ENCODE results near the gene LDLRAD4.
"Not testable (repeated sequence)": the region's sequence is repeated elsewhere in the genome, so short reads cannot be mapped to it uniquely, and the experiment has no call there.

Gene LDLRAD4

GRCh38 chr18:13463526-13464210, 245.1 kb downstream of the LDLRAD4 start:
- DNase-seq (ENCODE audit: low spot score in 2 of 2), result no peak
- Mint-ChIP-seq H3K27ac (peak overlapping the region; percentile 98), H3K9me3 (peaks cover 3% of the 10 kb centered on the region), H3K4me3 (no peak overlapping the region), H3K36me3 (no peaks in the 10 kb centered on the region), H3K4me1 (peaks cover 49% of the 10 kb centered on the region)
- ATAC-seq, result peak; percentile 73

- Mint-ChIP-seq H3K9me3 (peaks cover 6% of the 10 kb centered on the region), H3K4me3 (peak overlapping the region; percentile 91), H3K36me3 (no peaks in the 10 kb centered on the region), H3K4me1 (peaks cover 54% of the 10 kb centered on the region), H3K27ac (peak overlapping the region; percentile 98)
- peak; percentile 43 to 79 for DNase-seq (ENCODE audit: low spot score in 2 of 2)
- ATAC-seq, result peak; percentile 95
Measured at GRCh38 chr18:13464432-13465123, 246.0 kb downstream of the LDLRAD4 start.

GRCh38 chr18:13465124-13465446, 246.5 kb downstream of the LDLRAD4 start:
- H3K27ac Mint-ChIP-seq, result peak overlapping the region; percentile 98
- DNase-seq (ENCODE audit: low spot score in 2 of 2) (no peak), ATAC-seq (peak; percentile 40)
- H3K4me3 Mint-ChIP-seq, result peak overlapping the region; percentile 91
- no peaks in the 10 kb centered on the region for H3K36me3 Mint-ChIP-seq
- H3K4me1 Mint-ChIP-seq, result peaks cover 56% of the 10 kb centered on the region
- peaks cover 7% of the 10 kb centered on the region for H3K9me3 Mint-ChIP-seq

GRCh38 chr18:13465476-13465875, 246.9 kb downstream of the LDLRAD4 start:
- peak overlapping the region; percentile 98 for H3K27ac Mint-ChIP-seq
- no peaks in the 10 kb centered on the region for H3K36me3 Mint-ChIP-seq
- H3K4me1 Mint-ChIP-seq, result peaks cover 56% of the 10 kb centered on the region
- peak overlapping the region; percentile 91 for H3K4me3 Mint-ChIP-seq
- H3K9me3 Mint-ChIP-seq, result peaks cover 7% of the 10 kb centered on the region
- no peak for DNase-seq (ENCODE audit: low spot score in 2 of 2)
- ATAC-seq, result no peak

- DNase-seq (ENCODE audit: low spot score in 2 of 2) (no peak), ATAC-seq (no peak)
- peaks cover 7% of the 10 kb centered on the region for H3K9me3 Mint-ChIP-seq
- H3K4me1 Mint-ChIP-seq, result peaks cover 31% of the 10 kb centered on the region
- H3K36me3 Mint-ChIP-seq, result no peaks in the 10 kb centered on the region
- no peak overlapping the region for H3K4me3 Mint-ChIP-seq
- H3K27ac Mint-ChIP-seq, result no peak overlapping the region
Measured at GRCh38 chr18:13470516-13471197, 252.1 kb downstream of the LDLRAD4 start.

- peaks cover 26% of the 10 kb centered on the region for H3K4me1 Mint-ChIP-seq
- H3K36me3 Mint-ChIP-seq, result no peaks in the 10 kb centered on the region
- peaks cover 7% of the 10 kb centered on the region for H3K9me3 Mint-ChIP-seq
- H3K4me3 Mint-ChIP-seq, result no peak overlapping the region
- no peak overlapping the region for H3K27ac Mint-ChIP-seq
- DNase-seq (ENCODE audit: low spot score in 2 of 2) (no peak), ATAC-seq (peak; percentile 11)
Measured at GRCh38 chr18:13471198-13471845, 252.8 kb downstream of the LDLRAD4 start.

- no peak overlapping the region for H3K27ac Mint-ChIP-seq
- no peak for DNase-seq (ENCODE audit: low spot score in 2 of 2)
- ATAC-seq, result no peak
- no peaks in the 10 kb centered on the region for H3K36me3 Mint-ChIP-seq
- no peak overlapping the region for H3K4me3 Mint-ChIP-seq
- peaks cover 7% of the 10 kb centered on the region for H3K9me3 Mint-ChIP-seq
- H3K4me1 Mint-ChIP-seq, result peaks cover 18% of the 10 kb centered on the region
Measured at GRCh38 chr18:13471971-13472628, 253.5 kb downstream of the LDLRAD4 start.

GRCh38 chr18:13473751-13474150, 255.2 kb downstream of the LDLRAD4 start:
- DNase-seq (ENCODE audit: low spot score in 2 of 2) (no peak), ATAC-seq (no peak)
- peak overlapping the region; percentile 45 for H3K27ac Mint-ChIP-seq

GRCh38 chr18:13474336-13474735, 255.8 kb downstream of the LDLRAD4 start:
- ATAC-seq (no peak), DNase-seq (ENCODE audit: low spot score in 2 of 2) (no peak)
- Mint-ChIP-seq H3K36me3 (no peaks in the 10 kb centered on the region), H3K27ac (peak overlapping the region; percentile 45), H3K4me3 (no peak overlapping the region), H3K9me3 (peaks cover 3% of the 10 kb centered on the region), H3K4me1 (peaks cover 15% of the 10 kb centered on the region)

More at GRCh38 chr18:13473751-13474150, 255.2 kb downstream of the LDLRAD4 start:
- H3K36me3 Mint-ChIP-seq, result no peaks in the 10 kb centered on the region
- H3K9me3 Mint-ChIP-seq, result peaks cover 4% of the 10 kb centered on the region
- H3K4me3 Mint-ChIP-seq, result no peak overlapping the region
- H3K4me1 Mint-ChIP-seq, result peaks cover 16% of the 10 kb centered on the region

GRCh38 chr18:13474907-13475545, 256.5 kb downstream of the LDLRAD4 start:
- Mint-ChIP-seq H3K36me3 (no peaks in the 10 kb centered on the region), H3K4me3 (no peak overlapping the region), H3K9me3 (no peaks in the 10 kb centered on the region), H3K4me1 (peaks cover 12% of the 10 kb centered on the region), H3K27ac (no peak overlapping the region)
- ATAC-seq (no peak), DNase-seq (ENCODE audit: low spot score in 2 of 2) (no peak)

GRCh38 chr18:13476312-13476711, 257.8 kb downstream of the LDLRAD4 start:
- H3K36me3 Mint-ChIP-seq; H3K9me3 Mint-ChIP-seq; H3K4me3 Mint-ChIP-seq; H3K27ac Mint-ChIP-seq; DNase-seq (ENCODE audit: low spot score in 2 of 2); ATAC-seq: not testable (repeated sequence)
- peaks cover 15% of the 10 kb centered on the region for H3K4me1 Mint-ChIP-seq

GRCh38 chr18:13477147-13477683, 258.7 kb downstream of the LDLRAD4 start:
- no peak for ATAC-seq
- no peak for DNase-seq (ENCODE audit: low spot score in 2 of 2)
- H3K9me3 Mint-ChIP-seq, result no peaks in the 10 kb centered on the region
- H3K27ac Mint-ChIP-seq, result no peak overlapping the region
- H3K4me3 Mint-ChIP-seq, result no peak overlapping the region
- no peaks in the 10 kb centered on the region for H3K36me3 Mint-ChIP-seq
- H3K4me1 Mint-ChIP-seq, result peaks cover 22% of the 10 kb centered on the region

GRCh38 chr18:13480571-13481255, 262.2 kb downstream of the LDLRAD4 start:
- DNase-seq (ENCODE audit: low spot score in 2 of 2), result no peak
- Mint-ChIP-seq H3K27ac (peak overlapping the region; percentile 88), H3K4me1 (peaks cover 32% of the 10 kb centered on the region), H3K36me3 (no peaks in the 10 kb centered on the region), H3K9me3 (no peaks in the 10 kb centered on the region), H3K4me3 (no peak overlapping the region)
- no peak for ATAC-seq

GRCh38 chr18:13481331-13481730, 262.8 kb downstream of the LDLRAD4 start:
- peak overlapping the region; percentile 88 for H3K27ac Mint-ChIP-seq
- H3K4me3 Mint-ChIP-seq, result no peak overlapping the region
- DNase-seq (ENCODE audit: low spot score in 2 of 2) (no peak), ATAC-seq (no peak)
- no peaks in the 10 kb centered on the region for H3K9me3 Mint-ChIP-seq
- peaks cover 32% of the 10 kb centered on the region for H3K4me1 Mint-ChIP-seq
- peaks cover 5% of the 10 kb centered on the region for H3K36me3 Mint-ChIP-seq
